ENCODE measurements around the gene ELAVL2. TPM values are rescaled to one million over a fixed set of nuclear protein-coding genes. Genes with fewer than 3 reads are reported as not detected.
A peak's percentile ranks its signal among the peaks of the same experiment; 100 is the strongest.

Gene ELAVL2
- total RNA-seq, 1 experiment from 2014 or later, result 16.3 TPM

DNA sequence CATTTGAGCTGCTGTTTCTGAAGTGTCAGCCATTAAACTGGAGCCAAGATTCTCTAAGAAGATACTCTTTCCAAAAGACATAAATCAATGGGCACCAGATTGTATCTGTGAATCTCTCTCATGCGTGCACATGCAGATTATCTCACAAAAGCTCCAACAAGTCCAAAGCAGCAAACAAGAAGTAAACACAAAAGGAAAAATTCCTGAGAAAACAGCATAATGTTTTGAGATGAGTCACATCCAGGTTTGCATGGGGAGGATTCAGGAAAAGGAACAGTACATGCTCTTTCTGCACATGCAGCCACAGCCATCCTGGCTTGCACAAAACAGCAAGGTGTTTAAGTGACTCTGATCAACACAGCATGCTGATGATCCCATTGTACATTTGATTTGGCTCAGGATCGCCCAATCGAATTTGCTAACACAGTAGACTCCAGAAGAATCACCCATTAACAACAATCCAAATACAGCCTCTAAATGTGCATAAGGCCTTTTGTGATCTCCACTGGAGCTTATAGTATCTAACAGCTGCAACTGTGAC, 143.1 kb downstream of the ELAVL2 start:
- intact Hi-C loops (cut with micrococcal nuclease), result no loop called here
- H3K9ac ChIP-seq (ENCODE audit: low read length), result no peak overlapping the region; the same call in 1 of the 2 replicates
- DNase-seq, result peak; percentile 65
- peak overlapping the region; percentile 25 for H3K4me2 ChIP-seq (ENCODE audit: low read length)
- H3K27me3 ChIP-seq (ENCODE audit: low read length), result no peaks in the 10 kb centered on the region
- BruUV-seq (replicated peaks), result no TSS peak
- no peak overlapping the region for H3K4me3 ChIP-seq (ENCODE audit: low read length)
- H3K9me3 ChIP-seq (ENCODE audit: low read length), result no peaks in the 10 kb centered on the region
- H3F3A ChIP-seq (ENCODE audit: low read length, unreplicated experiment), result no peaks in the 10 kb centered on the region
- no peaks in the 10 kb centered on the region for H3K9me2 ChIP-seq (replicated peaks; ENCODE audit: low read length)
- peaks cover 9% of the 10 kb centered on the region; the same call in 1 of the 2 replicates for H3K79me2 ChIP-seq (ENCODE audit: low read length)
- POLR2A ChIA-PET (ENCODE audit: unreplicated experiment), result no interaction called here
- peak overlapping the region; percentile 69 for H3K27ac ChIP-seq (ENCODE audit: low read length)
- CTCF ChIA-PET, result no interaction called here
- H4K20me1 ChIP-seq (ENCODE audit: low read length), result no peaks in the 10 kb centered on the region
- no peaks in the 10 kb centered on the region; the same call in 1 of the 2 replicates for H3K36me3 ChIP-seq (ENCODE audit: low read depth, low read length)
- peaks cover 48% of the 10 kb centered on the region for H3K4me1 ChIP-seq (ENCODE audit: insufficient read depth, low read length)
- H2AFZ ChIP-seq (ENCODE audit: low read length), result no peak overlapping the region
- peak; percentile 68 for ATAC-seq
- TF ChIP-seq EZH2phosphoT487 (IDR thresholded peaks at IDR 0.05; ENCODE audit: borderline replicate concordance, low read length) (no peak), EZH2 (IDR thresholded peaks at IDR 0.05; ENCODE audit: low read length, unreplicated experiment) (no peak)
- TF ChIP-seq, protein P1, sequence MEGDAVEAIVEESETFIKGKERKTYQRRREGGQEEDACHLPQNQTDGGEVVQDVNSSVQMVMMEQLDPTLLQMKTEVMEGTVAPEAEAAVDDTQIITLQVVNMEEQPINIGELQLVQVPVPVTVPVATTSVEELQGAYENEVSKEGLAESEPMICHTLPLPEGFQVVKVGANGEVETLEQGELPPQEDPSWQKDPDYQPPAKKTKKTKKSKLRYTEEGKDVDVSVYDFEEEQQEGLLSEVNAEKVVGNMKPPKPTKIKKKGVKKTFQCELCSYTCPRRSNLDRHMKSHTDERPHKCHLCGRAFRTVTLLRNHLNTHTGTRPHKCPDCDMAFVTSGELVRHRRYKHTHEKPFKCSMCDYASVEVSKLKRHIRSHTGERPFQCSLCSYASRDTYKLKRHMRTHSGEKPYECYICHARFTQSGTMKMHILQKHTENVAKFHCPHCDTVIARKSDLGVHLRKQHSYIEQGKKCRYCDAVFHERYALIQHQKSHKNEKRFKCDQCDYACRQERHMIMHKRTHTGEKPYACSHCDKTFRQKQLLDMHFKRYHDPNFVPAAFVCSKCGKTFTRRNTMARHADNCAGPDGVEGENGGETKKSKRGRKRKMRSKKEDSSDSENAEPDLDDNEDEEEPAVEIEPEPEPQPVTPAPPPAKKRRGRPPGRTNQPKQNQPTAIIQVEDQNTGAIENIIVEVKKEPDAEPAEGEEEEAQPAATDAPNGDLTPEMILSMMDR (conservative IDR thresholded peaks at IDR 0.05; ENCODE audit: low read depth, low read length), result no peak

DNA sequence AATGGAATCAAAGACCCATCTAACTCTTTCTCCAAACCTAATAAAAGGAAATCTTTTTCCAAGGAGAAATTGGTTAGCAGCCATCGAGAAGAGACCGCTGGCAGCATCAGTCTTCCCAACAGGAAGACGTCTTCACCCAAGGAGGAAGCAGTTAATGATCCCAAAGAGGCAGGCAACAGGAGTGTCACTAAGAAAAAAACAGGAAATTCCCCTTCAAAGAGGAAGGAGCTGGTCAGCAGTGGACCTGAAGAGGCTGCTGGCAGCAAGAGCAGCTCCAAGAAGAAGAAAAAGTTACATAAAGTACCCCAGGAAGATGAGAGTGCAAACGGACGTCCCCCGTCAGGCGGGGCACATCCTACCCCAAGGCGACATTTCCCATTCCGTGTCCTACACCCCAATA, 143.7 kb downstream of the ELAVL2 start:
- peaks cover 9% of the 10 kb centered on the region; the same call in 1 of the 2 replicates for H3K79me2 ChIP-seq (ENCODE audit: low read length)
- TF ChIP-seq, protein P1 (conservative IDR thresholded peaks at IDR 0.05; ENCODE audit: low read depth, low read length), result no peak
- TF ChIP-seq EZH2 (IDR thresholded peaks at IDR 0.05; ENCODE audit: low read length, unreplicated experiment) (no peak), EZH2phosphoT487 (IDR thresholded peaks at IDR 0.05; ENCODE audit: borderline replicate concordance, low read length) (no peak)
- H3K4me1 ChIP-seq (ENCODE audit: insufficient read depth, low read length), result peaks cover 43% of the 10 kb centered on the region
- CTCF ChIA-PET, result no interaction called here
- H3K27me3 ChIP-seq (ENCODE audit: low read length), result no peaks in the 10 kb centered on the region
- H3K9me2 ChIP-seq (replicated peaks; ENCODE audit: low read length), result no peaks in the 10 kb centered on the region
- no peaks in the 10 kb centered on the region for H3F3A ChIP-seq (ENCODE audit: low read length, unreplicated experiment)
- H3K4me3 ChIP-seq (ENCODE audit: low read length), result no peak overlapping the region
- H3K4me2 ChIP-seq (ENCODE audit: low read length), result peak overlapping the region; percentile 25; the same call in 1 of the 2 replicates
- intact Hi-C loops (cut with micrococcal nuclease), result no loop called here
- H2AFZ ChIP-seq (ENCODE audit: low read length), result no peak overlapping the region
- no TSS peak for BruUV-seq (replicated peaks)
- H3K27ac ChIP-seq (ENCODE audit: low read length), result peak overlapping the region; percentile 69
- H3K9ac ChIP-seq (ENCODE audit: low read length), result no peak overlapping the region
- POLR2A ChIA-PET (ENCODE audit: unreplicated experiment), result no interaction called here
- DNase-seq, result no peak
- no peak for ATAC-seq
- H4K20me1 ChIP-seq (ENCODE audit: low read length), result no peaks in the 10 kb centered on the region
- H3K9me3 ChIP-seq (ENCODE audit: low read length), result no peaks in the 10 kb centered on the region
- H3K36me3 ChIP-seq (ENCODE audit: low read depth, low read length), result no peaks in the 10 kb centered on the region; the same call in 1 of the 2 replicates

DNA sequence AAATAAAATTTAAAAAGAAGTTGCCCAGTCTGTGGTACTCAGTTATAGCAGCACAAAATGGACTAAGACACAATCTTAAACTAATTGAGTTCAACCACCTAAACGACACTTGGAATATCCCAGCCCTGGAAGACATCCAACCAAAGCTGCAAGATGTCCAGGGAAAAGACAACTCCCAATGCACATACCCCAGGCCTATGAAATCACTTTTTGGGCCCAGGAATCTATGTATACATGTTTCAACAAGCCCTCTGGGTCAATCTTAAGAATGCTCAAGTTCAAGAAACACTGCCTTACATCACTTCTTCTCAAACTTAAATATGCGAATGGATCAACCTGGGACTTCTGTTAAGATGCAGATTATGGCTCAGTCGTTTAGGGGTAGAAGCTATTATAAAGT, 148.6 kb downstream of the ELAVL2 start:
- H3K36me3 ChIP-seq (ENCODE audit: low read depth, low read length), result peaks cover 7% of the 10 kb centered on the region
- no peak overlapping the region for H3K4me2 ChIP-seq (ENCODE audit: low read length)
- intact Hi-C loops (cut with micrococcal nuclease), result no loop called here
- no peaks in the 10 kb centered on the region for H3K27me3 ChIP-seq (ENCODE audit: low read length)
- ChIA-PET CTCF (no interaction called here), POLR2A (ENCODE audit: unreplicated experiment) (no interaction called here)
- H4K20me1 ChIP-seq (ENCODE audit: low read length), result no peaks in the 10 kb centered on the region
- H2AFZ ChIP-seq (ENCODE audit: low read length), result no peak overlapping the region
- TF ChIP-seq EZH2 (IDR thresholded peaks at IDR 0.05; ENCODE audit: low read length, unreplicated experiment), result no peak
- no peak for TF ChIP-seq EZH2phosphoT487 (IDR thresholded peaks at IDR 0.05; ENCODE audit: borderline replicate concordance, low read length)
- TF ChIP-seq, protein P1 (conservative IDR thresholded peaks at IDR 0.05; ENCODE audit: low read depth, low read length), result no peak
- no peaks in the 10 kb centered on the region for H3F3A ChIP-seq (ENCODE audit: low read length, unreplicated experiment)
- no peak overlapping the region for H3K27ac ChIP-seq (ENCODE audit: low read length)
- DNase-seq (no peak), ATAC-seq (no peak)
- H3K9me2 ChIP-seq (replicated peaks; ENCODE audit: low read length), result no peaks in the 10 kb centered on the region
- H3K4me3 ChIP-seq (ENCODE audit: low read length), result no peak overlapping the region
- H3K9ac ChIP-seq (ENCODE audit: low read length), result no peak overlapping the region
- H3K79me2 ChIP-seq (ENCODE audit: low read length), result no peaks in the 10 kb centered on the region
- H3K9me3 ChIP-seq (ENCODE audit: low read length), result no peaks in the 10 kb centered on the region
- no TSS peak for BruUV-seq (replicated peaks)
- peaks cover 3% of the 10 kb centered on the region for H3K4me1 ChIP-seq (ENCODE audit: insufficient read depth, low read length)

Measured in PC-3 (cell line).